Right atrium auricular region (tissue), 2 donors: ENCODE measurements around the gene FAM98C. TPM values are rescaled to one million over a fixed set of nuclear protein-coding genes. Genes with fewer than 3 reads are reported as not detected.
"Not testable (repeated sequence)": the region's sequence is repeated elsewhere in the genome, so short reads cannot be mapped to it uniquely, and the experiment has no call there.

ENCODE experiments used
- DNase-seq: peaks from one replicate; pipeline ENCODE4 v3.0.0-alpha.2; 2019; ENCODE audit warnings: low spot score
- H3K27ac ChIP-seq, 2 donors: fragments of 200-600 bp; sonication (generic); 1 replicate in 1 of 2; 2 replicates in 1 of 2; pipeline ENCODE4 v1.5.1; 2016 to 2019
- H3K27me3 ChIP-seq, 2 donors: fragments of 200-600 bp; sonication (generic); one replicate each; pipeline versions ENCODE4 v1.5.1 to v1.6.0; 2017 to 2019
- H3K36me3 ChIP-seq: fragments of 200-600 bp; sonication (generic); one replicate; pipeline ENCODE4 v1.5.1; 2016
- H3K4me1 ChIP-seq, 2 donors: fragments of 200-600 bp; sonication (generic); one replicate each; pipeline versions ENCODE4 v1.5.1 to v1.6.0; 2017 to 2019
- H3K4me3 ChIP-seq, 2 donors: fragments of 200-600 bp; sonication (generic); 1 replicate in 1 of 2; 2 replicates in 1 of 2; pipeline ENCODE4 v1.5.1; 2017 to 2019; ENCODE audit warnings: mild to moderate bottlenecking in 1 of 2, moderate library complexity in 1 of 2
- H3K9me3 ChIP-seq, 2 donors: fragments of 200-600 bp; sonication (generic); one replicate each; pipeline ENCODE4 v1.5.1; 2019
- CTCF ChIP-seq, 2 donors: fragments of 200-600 bp; sonication (generic); IDR thresholded peaks; one replicate each; pipeline ENCODE4 v1.5.1; 2019; ENCODE audit warnings: antibody characterized with exemption in 2 of 2
- total RNA-seq, 2 donors: library from RNA; depleted of rRNA; stranded (reverse); fragments of >200 nt; gene quantifications; one replicate each; pipeline ENCODE4 v1.1.0, GENCODE V29; 2016

FAM98C gene
- total RNA-seq, 2 donors from 2014 or later, result 11.9 to 19.8 TPM

- H3K36me3 ChIP-seq, result no peaks in the 10 kb centered on the region
- peaks cover 0 to 11% of the 10 kb centered on the region in 2 donors for H3K4me1 ChIP-seq
- no peak for DNase-seq
- no peak overlapping the region for H3K27ac ChIP-seq
- H3K4me3 ChIP-seq, result no peak overlapping the region
- H3K27me3 ChIP-seq, result no peaks in the 10 kb centered on the region
- H3K9me3 ChIP-seq, result no peaks in the 10 kb centered on the region
- TF ChIP-seq CTCF (IDR thresholded peaks at IDR 0.05), result no peak
Observed at GRCh38 chr19:38421856-38422255, 19.0 kb downstream of the FAM98C start.

GRCh38 chr19:38422438-38422837, 19.5 kb downstream of the FAM98C start:
- H3K36me3 ChIP-seq, result no peaks in the 10 kb centered on the region
- no peak overlapping the region for H3K4me3 ChIP-seq
- H3K27me3 ChIP-seq, result no peaks in the 10 kb centered on the region
- H3K4me1 ChIP-seq, result peaks cover 0 to 10% of the 10 kb centered on the region in 2 donors
- no peak for DNase-seq
- TF ChIP-seq CTCF (IDR thresholded peaks at IDR 0.05), result no peak
- no peak overlapping the region for H3K27ac ChIP-seq
- no peaks in the 10 kb centered on the region for H3K9me3 ChIP-seq

- no peak for TF ChIP-seq CTCF (IDR thresholded peaks at IDR 0.05)
- Histone ChIP-seq H3K27ac (no peak overlapping the region), H3K4me1 (no peaks in the 10 kb centered on the region), H3K27me3 (no peaks in the 10 kb centered on the region), H3K9me3 (no peaks in the 10 kb centered on the region), H3K4me3 (no peak overlapping the region), H3K36me3 (no peaks in the 10 kb centered on the region)
- DNase-seq, result no peak
Observed at GRCh38 chr19:38424272-38424671, 21.4 kb downstream of the FAM98C start.

- no peak for DNase-seq
- H3K4me3 ChIP-seq, result peak overlapping the region in 1 of 2 donors; percentile 23
- no peaks in the 10 kb centered on the region for H3K36me3 ChIP-seq
- no peaks in the 10 kb centered on the region for H3K4me1 ChIP-seq
- H3K27ac ChIP-seq, result no peak overlapping the region
- no peaks in the 10 kb centered on the region for H3K27me3 ChIP-seq
- no peak for TF ChIP-seq CTCF (IDR thresholded peaks at IDR 0.05)
- no peaks in the 10 kb centered on the region for H3K9me3 ChIP-seq
Observed at GRCh38 chr19:38425222-38425809, 22.4 kb downstream of the FAM98C start.

GRCh38 chr19:38425810-38426466, 23.0 kb downstream of the FAM98C start, which contains the start of gene RASGRP4:
Gene RASGRP4, minus strand, starts transcription at chr19:38426219. Its CDS starts 128 bp downstream, at chr19:38426091.
- no peak within 1 kb of the TSS for H3K27ac ChIP-seq
- H3K36me3 ChIP-seq, result no peaks in the 10 kb centered on the region
- no peaks in the 10 kb centered on the region for H3K4me1 ChIP-seq
- no peaks in the 10 kb centered on the region for H3K27me3 ChIP-seq
- H3K4me3 ChIP-seq, result peak within 1 kb of the TSS in 1 of 2 donors; percentile 23
- H3K9me3 ChIP-seq, result no peaks in the 10 kb centered on the region
- TF ChIP-seq CTCF (IDR thresholded peaks at IDR 0.05), result no peak
- DNase-seq, result no peak

GRCh38 chr19:38427035-38427677, 24.3 kb downstream of the FAM98C start:
- not testable (repeated sequence) for H3K27me3 ChIP-seq, H3K36me3 ChIP-seq, H3K4me1 ChIP-seq, H3K4me3 ChIP-seq, H3K9me3 ChIP-seq, DNase-seq, H3K27ac ChIP-seq
